GM19023 (cell line): ENCODE measurements around the gene LSM4.
"Not testable (repeated sequence)": the region's sequence is repeated elsewhere in the genome, so short reads cannot be mapped to it uniquely, and the experiment has no call there.

Experiments
- ATAC-seq: cut with Tn5 transposase; IDR thresholded peaks from one replicate; pipeline ENCODE4 v1.9.1; 2021; ENCODE audit warnings: mild to moderate bottlenecking, moderate library complexity; ENCODE audit not compliant: unreplicated experiment

The LSM4 gene

DNA sequence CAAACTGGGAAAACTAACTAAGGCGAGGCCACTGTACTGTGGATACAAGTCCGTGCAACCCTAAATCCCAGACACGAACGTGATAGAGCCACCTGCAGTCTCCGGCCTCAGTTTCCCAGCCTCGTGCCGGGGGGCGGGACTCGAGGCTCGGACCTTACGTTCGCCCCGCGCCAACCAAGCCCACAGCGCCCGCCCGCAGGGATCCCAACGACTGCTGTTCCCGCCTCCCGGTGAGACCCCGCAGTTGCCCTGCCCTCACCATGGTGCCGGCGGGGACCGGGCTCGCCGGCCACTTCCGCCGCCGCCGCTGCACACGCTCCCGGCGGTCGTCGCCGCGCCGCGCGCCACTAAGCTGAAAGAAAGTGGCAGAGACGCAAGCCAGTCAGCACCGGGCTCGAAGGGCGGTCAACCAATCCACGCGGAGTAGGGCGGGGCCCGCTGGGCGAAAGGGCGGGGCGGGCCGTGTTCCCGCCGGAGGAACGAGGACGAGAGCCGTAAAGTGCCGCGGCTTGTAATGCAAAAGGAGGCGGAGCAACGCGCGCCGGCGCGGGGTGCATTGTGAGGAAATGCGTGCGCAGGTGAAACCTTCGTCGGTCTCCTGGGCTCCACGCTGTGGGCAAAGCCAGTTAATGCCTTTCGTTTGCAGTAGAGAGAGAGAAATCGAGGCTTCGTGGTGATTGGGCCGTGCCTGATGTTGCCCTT lies at the start of gene LSM4:
TSS of gene LSM4 (minus strand) at position 318 of the 702 bp plus-strand sequence. CDS start at position 262, 56 bp downstream.
- ATAC-seq: peak; percentile 90

- ATAC-seq: no peak
Observed at GRCh38 chr19:18368504-18369222, 45.8 kb upstream of the LSM4 start.

DNA sequence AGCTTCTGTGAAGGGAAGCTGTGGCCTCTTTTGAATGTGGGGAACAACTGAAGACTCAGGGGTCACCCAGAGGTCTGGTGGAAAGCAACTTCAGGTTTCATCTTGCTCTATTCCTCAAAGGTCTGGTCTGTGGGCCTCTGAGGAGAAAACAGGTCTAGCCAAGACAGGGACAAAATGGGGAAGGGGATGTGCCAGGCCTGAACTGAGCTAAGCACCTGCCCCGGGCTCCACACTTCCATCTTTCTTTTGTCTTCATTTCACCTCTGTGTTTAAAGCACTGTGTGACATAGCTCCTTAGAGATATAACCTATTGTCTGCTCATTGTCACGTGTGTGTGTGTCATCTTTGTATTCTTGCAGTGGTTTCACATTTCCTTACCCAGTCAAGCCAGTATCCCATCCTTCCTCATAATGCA lies 43.2 kb upstream of the LSM4 start:
- ATAC-seq: no peak

DNA sequence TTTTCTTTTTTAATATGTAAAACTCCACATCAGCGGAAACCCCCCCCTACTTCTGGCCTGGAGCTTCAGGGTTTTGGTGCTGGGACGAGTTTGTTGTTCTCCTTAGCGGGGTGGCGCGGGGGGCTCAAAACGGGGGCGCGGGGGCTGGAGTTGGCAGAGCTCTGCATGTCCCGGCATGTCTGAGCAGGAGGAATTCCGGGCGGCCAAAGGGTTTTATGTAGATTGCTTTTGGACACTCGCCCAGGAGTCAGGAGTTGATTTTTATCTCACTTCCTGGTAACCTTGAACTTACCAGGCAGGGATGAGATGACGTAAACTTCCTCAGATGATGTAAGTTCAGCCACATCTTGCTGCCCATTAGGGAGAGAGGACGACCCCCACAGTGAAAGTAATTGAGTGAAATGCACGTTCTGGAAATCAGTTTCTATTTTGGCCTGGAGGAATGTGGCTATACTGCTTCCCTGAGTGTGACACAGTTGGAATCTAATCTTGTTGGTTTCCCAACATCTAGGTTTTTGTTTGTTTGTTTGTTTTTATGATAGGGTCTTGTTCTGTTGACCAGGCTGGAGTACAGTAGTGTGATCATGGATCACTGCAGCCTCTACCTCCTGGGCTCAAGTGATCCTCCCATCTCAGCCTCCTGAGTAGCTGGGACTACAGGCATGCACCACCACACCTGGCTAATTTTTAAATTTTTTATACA lies 42.1 kb upstream of the LSM4 start:
- ATAC-seq: no peak

GRCh38 chr19:18364277-18364825 lies 41.5 kb upstream of the LSM4 start:
- ATAC-seq: not testable (repeated sequence)

GRCh38 chr19:18363787-18364186 lies 40.9 kb upstream of the LSM4 start:
- ATAC-seq: no peak

- ATAC-seq: no peak
Observed at GRCh38 chr19:18362934-18363542, 40.2 kb upstream of the LSM4 start.

- ATAC-seq: no peak
Observed at GRCh38 chr19:18361646-18362045, 38.8 kb upstream of the LSM4 start.

- no peak for ATAC-seq
Observed at GRCh38 chr19:18357041-18357440, 34.2 kb upstream of the LSM4 start.

GRCh38 chr19:18354743-18355142 lies 31.9 kb upstream of the LSM4 start:
- ATAC-seq: not testable (repeated sequence)

DNA sequence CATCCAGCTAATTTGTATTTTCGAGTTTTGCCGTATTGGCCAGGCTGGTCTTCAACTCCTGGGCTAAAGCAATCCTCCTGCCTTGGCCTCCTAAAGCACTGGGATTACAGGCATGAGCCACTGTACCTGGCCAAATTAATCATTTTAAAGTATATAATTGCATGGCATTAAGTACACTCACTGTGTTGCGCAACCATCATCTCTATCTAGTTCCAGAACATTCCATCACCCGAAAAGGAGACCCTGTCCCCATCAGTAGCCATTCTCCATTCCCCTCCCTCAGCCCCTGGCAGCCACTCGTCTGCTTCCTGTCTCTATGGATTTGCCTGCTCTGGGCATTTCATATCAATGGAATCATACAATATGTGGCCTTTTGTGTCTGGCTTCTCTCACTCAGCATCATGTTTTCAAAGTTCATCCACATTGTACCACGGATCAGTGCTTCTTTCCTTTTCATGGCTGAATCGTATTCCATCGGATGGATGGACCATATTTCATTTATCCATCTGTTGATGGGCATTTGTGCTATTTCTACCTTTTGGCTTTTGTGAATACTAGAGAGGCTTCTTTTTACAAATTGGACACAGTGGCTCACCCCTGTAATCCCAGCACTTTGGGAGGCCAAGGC lies 30.6 kb upstream of the LSM4 start:
- no peak for ATAC-seq

DNA sequence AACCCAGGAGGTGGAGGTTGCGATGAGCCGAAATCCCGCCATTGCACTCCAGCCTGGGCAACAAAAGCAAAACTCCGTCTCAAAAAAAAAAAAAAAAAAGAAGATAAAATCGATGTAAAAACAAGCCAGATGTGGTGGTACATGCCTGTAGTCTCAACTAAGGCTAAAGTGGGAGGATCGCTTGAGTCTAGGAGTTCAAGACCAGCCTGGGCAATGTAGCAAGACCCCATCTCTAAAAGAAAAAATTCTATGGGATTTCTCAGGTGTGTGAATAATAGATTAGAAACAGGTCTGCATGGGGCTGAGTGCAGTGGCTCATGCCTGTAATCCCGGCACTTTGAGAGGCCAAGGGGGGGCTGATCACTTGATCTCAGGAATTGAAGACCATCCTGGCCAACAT lies 28.7 kb upstream of the LSM4 start:
- no peak for ATAC-seq

GRCh38 chr19:18350490-18350889 lies 27.6 kb upstream of the LSM4 start:
- ATAC-seq: no peak

GRCh38 chr19:18349524-18350128 lies 26.8 kb upstream of the LSM4 start:
- ATAC-seq: no peak

- not testable (repeated sequence) for ATAC-seq
Observed at GRCh38 chr19:18348818-18349339, 26.0 kb upstream of the LSM4 start.

GRCh38 chr19:18348171-18348570 lies 25.3 kb upstream of the LSM4 start:
- no peak for ATAC-seq

DNA sequence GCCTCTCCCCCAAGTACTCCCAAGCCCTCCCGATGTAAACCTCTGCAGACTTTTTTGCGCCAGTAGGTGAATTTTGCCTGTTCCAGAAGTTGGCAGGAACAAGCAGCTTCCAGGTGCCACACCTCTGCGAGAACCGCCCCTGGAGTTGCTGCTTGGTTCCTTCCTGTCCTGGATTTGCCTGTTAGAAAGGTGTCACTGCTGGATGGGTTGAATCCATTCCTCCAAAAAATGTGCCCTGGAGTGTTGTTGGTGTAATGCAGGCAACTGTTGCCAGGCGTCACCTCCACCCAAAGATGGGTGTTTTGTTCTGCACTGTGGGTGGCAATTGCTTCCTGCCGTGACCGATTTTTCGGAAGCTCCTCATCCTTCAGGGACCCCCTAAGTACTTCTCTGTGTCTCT lies 23.2 kb upstream of the LSM4 start:
- ATAC-seq: no peak

- no peak for ATAC-seq
Observed at GRCh38 chr19:18345296-18345695, 22.4 kb upstream of the LSM4 start.

DNA sequence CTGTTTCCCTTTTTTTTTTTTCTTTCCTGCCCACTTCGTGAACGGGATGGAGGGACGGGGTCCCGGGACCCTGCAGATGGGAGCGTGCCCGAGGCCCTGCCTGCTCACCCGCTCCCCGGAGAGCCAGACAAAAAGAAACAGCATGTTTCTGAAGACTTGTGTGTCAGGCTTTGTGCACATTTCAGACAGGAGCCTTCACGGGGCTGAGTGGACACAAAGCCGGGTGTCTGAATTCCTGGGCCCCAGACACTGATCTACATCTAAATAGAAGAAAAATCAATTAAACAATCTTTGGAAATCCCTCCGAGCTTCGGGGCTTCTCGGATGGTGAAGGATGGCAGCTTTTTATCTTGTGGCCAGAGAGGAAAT lies 21.7 kb upstream of the LSM4 start:
- ATAC-seq: no peak

GRCh38 chr19:18342090-18342632 lies 19.3 kb upstream of the LSM4 start:
- no peak for ATAC-seq
